SK-MEL-5 (cell line): ENCODE data around the gene KIF12. TPM values are rescaled to one million over a fixed set of nuclear protein-coding genes. Genes with fewer than 3 reads are reported as not detected.
A peak's percentile ranks its signal among the peaks of the same experiment; 100 is the strongest.
"Not testable (repeated sequence)": the region's sequence is repeated elsewhere in the genome, so short reads cannot be mapped to it uniquely, and the experiment has no call there.

ENCODE experiments used
- DNase-seq: peaks from one replicate; pipeline ENCODE4 v3.0.0-alpha.2; 2016; ENCODE audit warnings: low read depth, low spot score
- in situ Hi-C: cut with HindIII; loops from 2 replicates; pipeline ENCODE4 v1.10.0; 2016; ENCODE audit warnings: low sequenced_read_pairs, high pct_unique_total_duplicates, low pct_unique_long_range_greater_than_20kb
- total RNA-seq: library from RNA; depleted of rRNA; stranded (reverse); fragments of >200 nt; shearing (Covaris generic); gene quantifications from 2 replicates; pipeline ENCODE4 v1.2.3, GENCODE V29; 2014

The KIF12 gene
- total RNA-seq, 1 experiment from 2014 or later: 0.82 TPM

- DNase-seq: no peak
- in situ Hi-C loops: no loop called here
Observed at GRCh38 chr9:114093761-114094505, 5.2 kb downstream of the KIF12 start.

DNA sequence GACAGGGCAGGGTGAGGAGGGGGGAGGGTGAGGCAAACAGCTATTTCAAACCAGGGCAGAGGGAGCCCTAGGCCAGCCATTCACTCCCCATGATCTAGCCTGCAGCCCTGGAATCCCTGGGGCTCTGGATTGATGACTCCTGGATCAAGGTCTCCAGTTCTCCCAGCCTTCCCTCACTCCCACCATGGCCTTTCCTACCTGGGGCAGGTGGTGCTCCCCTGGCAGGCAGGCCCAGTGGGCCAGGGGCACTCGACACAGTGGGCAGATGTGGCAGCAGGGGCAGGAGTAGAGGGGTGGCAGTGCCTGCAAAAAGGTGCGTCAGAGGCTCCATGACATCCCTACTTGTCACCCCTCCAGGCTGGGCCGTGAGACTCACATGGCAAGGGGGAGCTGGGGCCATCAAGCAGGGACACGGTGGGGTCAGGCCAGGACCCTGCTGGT is 6.0 kb downstream of the KIF12 start:
- no peak for DNase-seq
- in situ Hi-C loops: no loop called here

- DNase-seq: no peak
- in situ Hi-C loops: no loop called here
Observed at GRCh38 chr9:114092336-114092735, 6.8 kb downstream of the KIF12 start.

DNA sequence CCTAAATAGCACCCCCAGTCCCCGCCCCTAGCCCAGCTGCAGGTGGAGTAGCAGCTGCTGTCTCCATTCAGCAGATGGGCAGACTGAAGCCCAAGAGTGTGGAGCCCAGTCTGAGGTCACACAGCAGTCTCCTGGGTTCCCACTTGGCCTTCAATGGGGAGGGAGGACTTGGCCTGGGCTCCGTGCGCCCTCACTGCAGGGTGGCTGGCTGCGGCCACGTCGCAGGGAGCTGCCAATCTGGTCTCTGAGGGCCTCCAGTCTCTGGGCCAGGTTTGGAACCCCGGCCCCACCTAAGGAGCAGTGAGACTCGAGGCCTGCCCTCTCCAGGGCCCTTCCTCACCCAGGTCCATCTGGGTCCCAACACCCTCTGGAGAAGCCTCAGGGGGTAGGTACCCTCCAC is 7.4 kb downstream of the KIF12 start:
- DNase-seq: no peak
- in situ Hi-C loops: no loop called here

DNA sequence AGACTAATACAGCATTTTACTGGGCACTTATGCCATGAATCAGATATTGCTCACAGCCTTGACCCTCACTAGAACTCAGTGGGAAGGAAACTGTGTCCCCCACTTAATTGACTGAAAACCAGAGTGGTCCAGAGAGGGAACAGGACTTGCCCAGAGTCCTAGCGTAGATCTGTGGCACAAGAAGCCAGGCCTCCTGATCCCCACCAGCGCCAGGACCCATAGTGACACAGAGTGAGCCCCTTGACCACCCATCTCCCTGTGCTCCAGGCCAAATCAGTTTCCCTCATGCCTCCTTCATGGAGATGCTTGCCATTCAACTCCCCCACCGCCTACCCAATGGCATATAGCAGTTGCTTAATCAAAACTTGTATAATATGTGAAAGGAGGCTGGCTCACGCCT is 8.3 kb downstream of the KIF12 start:
- no peak for DNase-seq

DNA sequence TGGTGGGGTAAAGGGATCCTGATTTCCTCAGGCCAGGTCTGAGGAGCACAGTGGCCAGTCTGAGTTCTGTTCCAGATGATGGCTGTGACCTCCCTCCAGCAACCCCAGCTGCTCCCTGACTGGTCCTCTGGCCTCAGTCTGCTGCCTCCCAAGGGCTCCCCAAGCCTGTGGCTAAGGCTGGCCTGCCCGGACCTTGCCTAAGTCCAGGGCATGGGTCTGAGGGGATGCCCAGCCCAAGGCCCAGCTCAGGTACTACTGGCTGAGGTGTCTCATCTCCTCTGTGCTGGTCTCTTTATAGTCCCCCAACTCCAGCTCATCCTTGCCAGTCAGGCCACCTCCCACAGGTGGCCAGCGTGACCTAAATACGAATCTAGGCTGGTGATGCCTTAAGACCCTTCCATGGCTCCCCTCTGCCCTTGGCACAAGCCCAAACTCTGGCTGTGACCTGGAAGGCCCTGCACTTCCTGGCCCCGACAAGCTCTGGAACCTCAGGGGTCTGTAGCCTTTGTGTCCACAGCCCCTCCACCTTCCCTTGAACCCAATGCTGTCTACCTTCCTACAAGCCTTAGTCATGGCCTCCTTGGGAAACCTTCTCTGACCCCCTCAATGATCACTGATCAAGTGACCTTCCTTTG is 9.8 kb downstream of the KIF12 start:
- in situ Hi-C loops: no loop called here
- DNase-seq: no peak

More for the DNA sequence above, 8.3 kb downstream of the KIF12 start:
- in situ Hi-C loops: no loop called here

DNA sequence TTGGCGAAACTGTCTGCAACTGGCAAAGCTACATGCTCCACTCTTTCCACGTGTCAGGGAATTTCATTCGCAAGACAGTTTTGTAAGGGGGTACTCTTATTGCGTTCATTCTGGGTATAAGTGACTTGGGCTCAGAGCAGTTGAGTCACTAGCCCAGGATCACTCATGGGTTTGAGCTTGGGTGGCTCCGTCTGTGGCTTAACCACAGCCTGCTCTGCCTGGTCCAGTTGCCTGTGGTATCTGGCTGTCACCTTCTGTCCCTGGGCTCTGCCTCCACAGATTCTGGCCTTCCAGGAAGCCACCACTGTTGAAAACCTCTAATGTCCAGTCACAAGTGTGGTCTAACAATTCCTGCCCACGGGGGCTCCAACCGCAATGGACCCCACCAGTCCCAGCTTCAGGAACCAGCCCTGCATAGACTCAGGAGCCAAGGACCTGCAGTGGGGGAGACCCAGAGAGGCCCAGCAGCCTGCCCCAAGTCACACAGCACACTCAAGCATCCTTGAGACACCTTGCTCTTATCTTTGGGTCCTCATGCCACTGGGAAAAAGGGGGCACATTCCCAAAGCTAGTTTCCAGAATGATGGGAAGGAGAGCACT is 10.4 kb downstream of the KIF12 start:
- DNase-seq: no peak
- in situ Hi-C loops: no loop called here

- in situ Hi-C loops: no loop called here
- DNase-seq: no peak
Observed at GRCh38 chr9:114087721-114088120, 11.4 kb downstream of the KIF12 start.

DNA sequence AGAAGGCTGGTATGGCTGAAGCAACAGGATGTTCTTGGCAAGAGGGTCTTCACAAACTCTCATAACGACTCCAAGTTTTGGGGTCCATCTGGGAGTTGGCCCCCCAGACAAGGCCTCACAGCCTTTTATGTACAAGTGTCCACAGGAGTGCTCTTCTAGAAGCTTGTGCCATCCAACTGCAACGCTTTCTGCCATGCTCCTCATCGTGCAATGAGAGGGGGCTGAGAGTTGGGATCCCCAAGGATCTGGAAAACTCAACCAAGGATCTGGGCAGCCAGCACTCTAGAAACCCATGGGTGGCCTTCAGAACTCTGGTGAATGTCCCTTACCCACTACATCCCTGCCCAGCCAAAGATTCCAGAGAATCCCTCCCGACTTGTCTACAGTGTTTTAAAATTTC is 12.5 kb downstream of the KIF12 start:
- no peak for DNase-seq
- in situ Hi-C loops: no loop called here

- in situ Hi-C loops: no loop called here
- no peak for DNase-seq
Observed at GRCh38 chr9:114086009-114086408, 13.1 kb downstream of the KIF12 start.

- in situ Hi-C loops: no loop called here
- no peak for DNase-seq
Observed at GRCh38 chr9:114085387-114085789, 13.7 kb downstream of the KIF12 start.

DNA sequence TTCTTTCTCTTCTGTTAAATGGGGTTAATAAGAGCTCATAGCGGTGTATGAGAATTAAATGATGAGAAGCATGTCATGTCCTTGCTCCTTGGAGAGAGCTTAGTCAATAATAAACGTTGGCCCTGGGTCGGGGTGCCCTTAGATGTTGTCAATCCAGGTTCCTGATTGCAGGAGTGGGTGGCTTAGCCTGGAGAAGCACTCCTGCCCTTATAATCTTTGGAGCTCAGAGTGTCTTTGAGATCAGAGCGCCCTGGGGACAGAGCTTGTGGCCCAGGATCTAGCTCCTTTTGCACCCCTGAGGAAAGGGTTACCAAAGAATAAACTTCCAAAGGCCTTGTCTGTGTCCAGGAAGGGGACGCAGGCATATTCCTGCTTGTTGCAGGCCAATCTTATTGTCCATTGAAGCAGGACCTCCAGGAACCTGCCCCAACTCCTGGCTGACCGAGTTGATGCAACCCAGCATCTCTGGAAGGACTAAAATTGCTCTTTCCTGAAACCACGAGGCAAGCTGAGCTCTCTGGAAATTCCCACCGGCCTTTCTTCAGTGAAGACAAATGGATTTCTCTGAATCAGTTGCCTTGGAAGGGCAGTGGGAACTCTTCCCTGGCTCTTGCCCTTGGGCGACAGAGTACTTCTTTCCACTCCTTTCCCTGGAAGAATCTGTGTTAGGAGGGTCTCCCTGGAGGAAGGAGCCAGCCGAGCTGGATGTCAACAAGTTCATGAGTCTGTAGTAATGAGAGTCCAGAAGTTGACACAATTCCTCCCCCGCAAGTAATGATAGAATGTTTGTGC is 14.6 kb downstream of the KIF12 start:
- DNase-seq: no peak
- in situ Hi-C loops: no loop called here

GRCh38 chr9:114083666-114084065 is 15.4 kb downstream of the KIF12 start:
- no peak for DNase-seq
- in situ Hi-C loops: no loop called here

DNA sequence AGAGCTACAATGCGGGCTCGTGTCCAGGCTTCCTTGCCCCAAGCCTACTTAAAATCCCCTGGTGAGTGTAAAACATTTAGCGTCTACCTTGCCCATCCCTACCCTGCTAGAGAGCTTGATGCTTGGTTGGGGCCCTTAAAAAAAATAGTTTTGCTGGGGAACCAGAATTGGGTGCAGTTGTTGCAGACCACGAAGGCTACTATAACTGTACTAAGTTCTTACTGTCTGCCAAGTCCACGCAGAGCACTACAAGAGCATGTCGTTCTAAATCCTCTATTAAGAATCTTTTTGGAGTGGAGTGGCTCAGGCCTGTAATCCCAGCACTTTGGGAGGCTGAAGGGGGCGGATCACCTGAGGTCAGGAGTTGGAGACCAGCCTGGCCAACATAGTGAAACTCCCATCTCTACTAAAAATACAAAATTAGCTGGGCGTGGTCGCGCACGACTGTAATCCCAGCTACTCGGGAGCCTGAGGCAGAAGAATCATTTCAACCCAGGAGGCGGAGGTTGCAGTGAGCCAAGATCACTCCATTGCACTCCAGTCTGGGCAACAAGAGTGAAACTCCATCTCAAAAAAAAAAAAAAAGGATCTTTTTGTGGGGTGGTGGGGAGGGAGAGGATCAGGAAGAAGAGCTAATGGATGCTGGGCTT is 16.2 kb downstream of the KIF12 start:
- in situ Hi-C loops, DNase-seq: not testable (repeated sequence)

- peak; percentile 91 for DNase-seq
- in situ Hi-C loops: no loop called here
Observed at GRCh38 chr9:114082017-114082762, 16.9 kb downstream of the KIF12 start.

- in situ Hi-C loops: no loop called here
- DNase-seq: no peak
Observed at GRCh38 chr9:114081441-114082016, 17.6 kb downstream of the KIF12 start.
